HG02798 (cell line): ENCODE measurements around the gene TCF7L2.

Experiments
- ATAC-seq: cut with Tn5 transposase; IDR thresholded peaks from one replicate; pipeline ENCODE4 v1.9.1; 2021; ENCODE audit warnings: mild to moderate bottlenecking; ENCODE audit not compliant: unreplicated experiment, poor library complexity

The TCF7L2 gene

GRCh38 chr10:113132591-113133121, 182.6 kb downstream of the TCF7L2 start:
- no peak for ATAC-seq

GRCh38 chr10:113133497-113134115, 183.6 kb downstream of the TCF7L2 start:
- ATAC-seq: no peak

GRCh38 chr10:113135025-113135424, 185.0 kb downstream of the TCF7L2 start:
- ATAC-seq: no peak

GRCh38 chr10:113137941-113138685, 188.1 kb downstream of the TCF7L2 start:
- ATAC-seq: no peak

GRCh38 chr10:113138937-113139585, 189.0 kb downstream of the TCF7L2 start:
- no peak for ATAC-seq

- no peak for ATAC-seq
These were observed 189.7 kb downstream of the TCF7L2 start for GRCh38 chr10:113139699-113140098.

- ATAC-seq: no peak
These were observed 190.3 kb downstream of the TCF7L2 start for GRCh38 chr10:113140143-113141011.

GRCh38 chr10:113142601-113143362, 192.7 kb downstream of the TCF7L2 start:
- ATAC-seq: no peak

- no peak for ATAC-seq
These were observed 194.5 kb downstream of the TCF7L2 start for GRCh38 chr10:113144576-113144975.

GRCh38 chr10:113148071-113148825, 198.2 kb downstream of the TCF7L2 start:
- no peak for ATAC-seq

- no peak for ATAC-seq
These were observed 198.9 kb downstream of the TCF7L2 start for GRCh38 chr10:113148901-113149300.

GRCh38 chr10:113149626-113150025, 199.6 kb downstream of the TCF7L2 start:
- ATAC-seq: no peak

- ATAC-seq: no peak
These were observed 201.2 kb downstream of the TCF7L2 start for GRCh38 chr10:113151190-113151666.

GRCh38 chr10:113153493-113154102, 203.6 kb downstream of the TCF7L2 start:
- no peak for ATAC-seq

- no peak for ATAC-seq
These were observed 207.4 kb downstream of the TCF7L2 start for GRCh38 chr10:113157441-113157840.

- ATAC-seq: no peak
These were observed 208.1 kb downstream of the TCF7L2 start for GRCh38 chr10:113158183-113158582.

- ATAC-seq: no peak
These were observed 209.5 kb downstream of the TCF7L2 start for GRCh38 chr10:113159563-113159962.

GRCh38 chr10:113160641-113161040, 210.6 kb downstream of the TCF7L2 start:
- no peak for ATAC-seq
